ENCODE results near the gene POLR3C. TPM values are rescaled to one million over a fixed set of nuclear protein-coding genes. Genes with fewer than 3 reads are reported as not detected.

The POLR3C gene
- total RNA-seq, 1 experiment from 2014 or later, result 35.1 TPM

DNA sequence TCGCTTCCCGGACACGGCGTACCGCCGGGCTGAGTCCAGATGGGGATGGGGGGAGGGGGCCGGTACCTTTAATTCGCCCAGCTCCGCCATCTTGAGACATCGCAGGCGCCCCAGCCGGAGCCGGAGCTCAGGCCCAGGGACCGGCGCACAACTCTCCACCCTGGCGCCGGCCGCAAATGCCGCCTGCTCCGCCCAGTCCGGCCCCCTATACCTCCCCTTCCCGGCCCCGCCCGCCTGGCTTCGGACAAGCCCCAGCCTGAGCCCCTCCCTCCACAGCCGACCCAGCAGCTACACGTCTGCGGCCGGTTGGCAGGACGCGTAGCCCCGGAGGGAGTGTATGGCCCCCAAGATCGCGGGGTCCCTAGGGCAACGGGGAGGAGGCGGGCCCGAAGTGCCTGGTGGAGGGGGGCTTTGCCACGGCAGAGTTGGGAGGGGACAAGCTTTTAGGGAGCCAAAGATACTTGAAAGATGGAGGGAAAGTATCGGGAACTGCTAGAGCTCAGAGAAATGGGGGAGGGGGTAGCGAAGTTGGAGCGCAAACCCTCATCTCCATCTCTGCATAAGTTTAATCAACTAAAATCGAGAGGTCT lies 35.0 kb downstream of the POLR3C start, which contains the start of gene PIAS3:
Gene PIAS3, minus strand, starts transcription at position 181 of the 590 bp plus-strand sequence. Its CDS starts 91 bp downstream, at position 90.
- peak; percentile 59; the same call in 1 of the 2 replicates for TF ChIP-seq POLR2AphosphoS5 (IDR thresholded peaks at IDR 0.05; ENCODE audit: low read depth, low read length)
- peak; percentile 89; the same call in 1 of the 2 replicates for TF ChIP-seq SIN3A (IDR thresholded peaks at IDR 0.05; ENCODE audit: borderline replicate concordance, insufficient read depth, low read depth, low read length)
- no peak for TF ChIP-seq TCF7L2 (IDR thresholded peaks at IDR 0.05; ENCODE audit: low read depth, low read length)
- TF ChIP-seq, protein P1, sequence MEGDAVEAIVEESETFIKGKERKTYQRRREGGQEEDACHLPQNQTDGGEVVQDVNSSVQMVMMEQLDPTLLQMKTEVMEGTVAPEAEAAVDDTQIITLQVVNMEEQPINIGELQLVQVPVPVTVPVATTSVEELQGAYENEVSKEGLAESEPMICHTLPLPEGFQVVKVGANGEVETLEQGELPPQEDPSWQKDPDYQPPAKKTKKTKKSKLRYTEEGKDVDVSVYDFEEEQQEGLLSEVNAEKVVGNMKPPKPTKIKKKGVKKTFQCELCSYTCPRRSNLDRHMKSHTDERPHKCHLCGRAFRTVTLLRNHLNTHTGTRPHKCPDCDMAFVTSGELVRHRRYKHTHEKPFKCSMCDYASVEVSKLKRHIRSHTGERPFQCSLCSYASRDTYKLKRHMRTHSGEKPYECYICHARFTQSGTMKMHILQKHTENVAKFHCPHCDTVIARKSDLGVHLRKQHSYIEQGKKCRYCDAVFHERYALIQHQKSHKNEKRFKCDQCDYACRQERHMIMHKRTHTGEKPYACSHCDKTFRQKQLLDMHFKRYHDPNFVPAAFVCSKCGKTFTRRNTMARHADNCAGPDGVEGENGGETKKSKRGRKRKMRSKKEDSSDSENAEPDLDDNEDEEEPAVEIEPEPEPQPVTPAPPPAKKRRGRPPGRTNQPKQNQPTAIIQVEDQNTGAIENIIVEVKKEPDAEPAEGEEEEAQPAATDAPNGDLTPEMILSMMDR (IDR thresholded peaks at IDR 0.05), result no peak
- TF ChIP-seq, protein P2, sequence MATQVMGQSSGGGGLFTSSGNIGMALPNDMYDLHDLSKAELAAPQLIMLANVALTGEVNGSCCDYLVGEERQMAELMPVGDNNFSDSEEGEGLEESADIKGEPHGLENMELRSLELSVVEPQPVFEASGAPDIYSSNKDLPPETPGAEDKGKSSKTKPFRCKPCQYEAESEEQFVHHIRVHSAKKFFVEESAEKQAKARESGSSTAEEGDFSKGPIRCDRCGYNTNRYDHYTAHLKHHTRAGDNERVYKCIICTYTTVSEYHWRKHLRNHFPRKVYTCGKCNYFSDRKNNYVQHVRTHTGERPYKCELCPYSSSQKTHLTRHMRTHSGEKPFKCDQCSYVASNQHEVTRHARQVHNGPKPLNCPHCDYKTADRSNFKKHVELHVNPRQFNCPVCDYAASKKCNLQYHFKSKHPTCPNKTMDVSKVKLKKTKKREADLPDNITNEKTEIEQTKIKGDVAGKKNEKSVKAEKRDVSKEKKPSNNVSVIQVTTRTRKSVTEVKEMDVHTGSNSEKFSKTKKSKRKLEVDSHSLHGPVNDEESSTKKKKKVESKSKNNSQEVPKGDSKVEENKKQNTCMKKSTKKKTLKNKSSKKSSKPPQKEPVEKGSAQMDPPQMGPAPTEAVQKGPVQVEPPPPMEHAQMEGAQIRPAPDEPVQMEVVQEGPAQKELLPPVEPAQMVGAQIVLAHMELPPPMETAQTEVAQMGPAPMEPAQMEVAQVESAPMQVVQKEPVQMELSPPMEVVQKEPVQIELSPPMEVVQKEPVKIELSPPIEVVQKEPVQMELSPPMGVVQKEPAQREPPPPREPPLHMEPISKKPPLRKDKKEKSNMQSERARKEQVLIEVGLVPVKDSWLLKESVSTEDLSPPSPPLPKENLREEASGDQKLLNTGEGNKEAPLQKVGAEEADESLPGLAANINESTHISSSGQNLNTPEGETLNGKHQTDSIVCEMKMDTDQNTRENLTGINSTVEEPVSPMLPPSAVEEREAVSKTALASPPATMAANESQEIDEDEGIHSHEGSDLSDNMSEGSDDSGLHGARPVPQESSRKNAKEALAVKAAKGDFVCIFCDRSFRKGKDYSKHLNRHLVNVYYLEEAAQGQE (IDR thresholded peaks at IDR 0.05; ENCODE audit: insufficient read depth in 1 of 2, low read depth in 2 of 2, low read length in 1 of 2), result no peak
- H3K4me3 ChIP-seq (ENCODE audit: low read depth in 2 of 2, low read length in 2 of 2), result peak within 1 kb of the TSS; percentile 85 to 98
- peak; percentile 94 for ATAC-seq
- ChIA-PET CTCF (interaction anchor here (0.5 to 2.9 kb wide), 7 partner anchors 9 to 147 kb away, joined by 4 to 25 read pairs (median 5); partner anchors contain the start of gene NUDT17), POLR2A (interaction anchor here (0.6 to 1.0 kb wide), 6 partner anchors 11 to 87 kb away, joined by 3 to 6 read pairs (median 4); partner anchors contain the start of genes ANKRD35, RBM8A and RNF115)
- intact Hi-C loops (cut with micrococcal nuclease; ENCODE audit: unreplicated experiment) (loop anchor here (10.0 kb wide), 1 partner anchor 56 kb away; the partner anchor contains the start of genes ITGA10 and PEX11B), in situ Hi-C loops (cut with HindIII; ENCODE audit: low pct_unique_long_range_greater_than_20kb, low sequenced_read_pairs) (no loop called here)
- BruUV-seq (replicated peaks), result no TSS peak
- no peaks in the 10 kb centered on the region for H3K9me3 ChIP-seq (ENCODE audit: control insufficient read depth, insufficient read depth, low read depth, low read length)
- H3K36me3 ChIP-seq (ENCODE audit: control insufficient read depth, insufficient read depth, low read length), result peaks cover 14% of the 10 kb centered on the region; the same call in 1 of the 2 replicates
- H3K27me3 ChIP-seq (ENCODE audit: control insufficient read depth, insufficient read depth, low read length), result no peaks in the 10 kb centered on the region
- H3K27ac ChIP-seq (ENCODE audit: low read length), result peak within 1 kb of the TSS; percentile 95
- peak; percentile 67 for DNase-seq (ENCODE audit: low read depth, low spot score)
- H3K4me1 ChIP-seq (ENCODE audit: control insufficient read depth, insufficient read depth, low read length), result peaks cover 17% of the 10 kb centered on the region

DNA sequence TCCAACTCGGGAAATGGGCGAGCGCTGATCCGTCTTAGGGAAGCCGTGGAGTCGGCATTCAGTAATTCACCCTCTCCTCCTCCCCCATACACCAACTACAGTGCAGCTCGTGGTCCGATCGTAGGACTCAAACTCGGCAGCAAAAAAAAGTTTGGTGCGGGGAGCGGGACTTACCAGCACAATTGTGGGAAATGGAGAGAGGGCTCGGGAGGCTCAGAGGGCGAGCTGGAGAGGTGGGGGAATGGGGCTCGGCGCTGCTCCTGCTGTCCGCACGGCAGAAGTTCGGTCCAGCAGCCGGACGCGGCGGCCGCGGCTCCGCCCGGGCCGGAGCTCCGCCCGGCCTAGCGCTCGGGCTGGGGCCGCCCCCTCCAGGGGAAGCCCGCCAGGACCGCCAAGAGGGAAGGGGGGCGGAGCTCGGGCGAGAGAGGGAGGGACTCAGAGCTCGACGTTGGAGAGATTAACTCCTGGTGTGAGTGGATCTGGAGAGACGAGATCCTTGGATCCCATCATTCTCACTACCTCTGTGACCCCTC lies 35.6 kb downstream of the POLR3C start:
- H3K4me3 ChIP-seq (ENCODE audit: low read depth in 2 of 2, low read length in 2 of 2), result peak overlapping the region; percentile 85 to 98
- peaks cover 17% of the 10 kb centered on the region for H3K4me1 ChIP-seq (ENCODE audit: control insufficient read depth, insufficient read depth, low read length)
- ChIA-PET CTCF (interaction anchor here (0.5 to 2.9 kb wide), 6 partner anchors 9 to 147 kb away, joined by 4 to 25 read pairs (median 6); partner anchors contain the start of gene NUDT17), POLR2A (interaction anchor here (0.6 to 1.0 kb wide), 3 partner anchors 11 to 86 kb away, joined by 3 to 5 read pairs (median 4); partner anchors contain the start of gene RBM8A)
- peak overlapping the region; percentile 95 for H3K27ac ChIP-seq (ENCODE audit: low read length)
- H3K36me3 ChIP-seq (ENCODE audit: control insufficient read depth, insufficient read depth, low read length), result peaks cover 10% of the 10 kb centered on the region; the same call in 1 of the 2 replicates
- no TSS peak for BruUV-seq (replicated peaks)
- intact Hi-C loops (cut with micrococcal nuclease; ENCODE audit: unreplicated experiment) (loop anchor here (10.0 kb wide), 1 partner anchor 55 kb away; the partner anchor contains the start of genes ITGA10 and PEX11B), in situ Hi-C loops (cut with HindIII; ENCODE audit: low pct_unique_long_range_greater_than_20kb, low sequenced_read_pairs) (no loop called here)
- TF ChIP-seq POLR2AphosphoS5 (IDR thresholded peaks at IDR 0.05; ENCODE audit: low read depth, low read length), result 0 out of 2 replicates have a peak, but pooled peaks have one; percentile 28
- TF ChIP-seq, protein P1 (IDR thresholded peaks at IDR 0.05), result no peak
- TF ChIP-seq, protein P2 (IDR thresholded peaks at IDR 0.05; ENCODE audit: insufficient read depth in 1 of 2, low read depth in 2 of 2, low read length in 1 of 2), result no peak
- TF ChIP-seq SIN3A (IDR thresholded peaks at IDR 0.05; ENCODE audit: borderline replicate concordance, insufficient read depth, low read depth, low read length), result peak; percentile 46; the same call in 1 of the 2 replicates
- TF ChIP-seq TCF7L2 (IDR thresholded peaks at IDR 0.05; ENCODE audit: low read depth, low read length), result no peak
- ATAC-seq (peak; percentile 90), DNase-seq (ENCODE audit: low read depth, low spot score) (peak; percentile 43)
- no peaks in the 10 kb centered on the region for H3K27me3 ChIP-seq (ENCODE audit: control insufficient read depth, insufficient read depth, low read length)
- H3K9me3 ChIP-seq (ENCODE audit: control insufficient read depth, insufficient read depth, low read depth, low read length), result no peaks in the 10 kb centered on the region
